Neural cell (in vitro differentiated cells): Measurements from ENCODE around the gene GCNT1.

ENCODE experiments used
- EP300 ChIP-seq: fragments of 450-650 bp; conservative IDR thresholded peaks from 2 replicates; pipeline ENCODE4 v1.6.1; 2014; ENCODE audit warnings: antibody characterized with exemption, mild to moderate bottlenecking, moderate library complexity; ENCODE audit not compliant: poor library complexity, severe bottlenecking
- EZH2 ChIP-seq: fragments of 200-600, 300-800 bp; shearing (Covaris generic), sonication (generic); IDR thresholded peaks from 2 replicates; pipeline ENCODE4 v1.6.1; 2014; ENCODE audit warnings: antibody characterized with exemption, low read length, borderline replicate concordance, mild to moderate bottlenecking; ENCODE audit not compliant: insufficient read depth, poor library complexity, severe bottlenecking
- MXI1 ChIP-seq: fragments of 450-650 bp; conservative IDR thresholded peaks from 2 replicates; pipeline ENCODE4 v1.6.1; 2014; ENCODE audit warnings: antibody characterized with exemption, mild to moderate bottlenecking; ENCODE audit not compliant: poor library complexity, severe bottlenecking
- TF ChIP-seq, protein P1 (sequence below): fragments of 450-650 bp; IDR thresholded peaks from 2 replicates; pipeline ENCODE4 v1.5.1; 2014; ENCODE audit warnings: antibody characterized with exemption, mild to moderate bottlenecking, moderate library complexity; ENCODE audit not compliant: poor library complexity, severe bottlenecking

DNA sequence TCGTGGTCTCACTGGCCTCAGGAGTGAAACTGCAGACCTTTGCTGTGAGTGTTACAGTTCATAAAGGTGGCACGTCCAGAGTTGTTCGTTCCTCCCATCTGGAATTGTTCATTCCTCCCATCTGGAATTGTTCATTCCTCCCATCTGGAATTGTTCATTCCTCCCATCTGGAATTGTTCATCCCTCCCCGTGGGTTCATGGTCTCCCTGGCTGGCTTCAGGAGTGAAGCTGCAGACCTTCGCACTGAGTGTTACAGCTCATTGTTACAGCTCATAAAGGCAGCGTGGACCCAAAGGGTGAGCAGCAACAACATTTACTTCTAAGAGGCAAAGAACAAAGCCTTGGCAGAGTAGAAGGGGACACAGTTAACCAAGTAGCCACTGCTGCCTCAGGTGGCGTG lies 69.1 kb downstream of the GCNT1 start:
- TF ChIP-seq, protein P1, sequence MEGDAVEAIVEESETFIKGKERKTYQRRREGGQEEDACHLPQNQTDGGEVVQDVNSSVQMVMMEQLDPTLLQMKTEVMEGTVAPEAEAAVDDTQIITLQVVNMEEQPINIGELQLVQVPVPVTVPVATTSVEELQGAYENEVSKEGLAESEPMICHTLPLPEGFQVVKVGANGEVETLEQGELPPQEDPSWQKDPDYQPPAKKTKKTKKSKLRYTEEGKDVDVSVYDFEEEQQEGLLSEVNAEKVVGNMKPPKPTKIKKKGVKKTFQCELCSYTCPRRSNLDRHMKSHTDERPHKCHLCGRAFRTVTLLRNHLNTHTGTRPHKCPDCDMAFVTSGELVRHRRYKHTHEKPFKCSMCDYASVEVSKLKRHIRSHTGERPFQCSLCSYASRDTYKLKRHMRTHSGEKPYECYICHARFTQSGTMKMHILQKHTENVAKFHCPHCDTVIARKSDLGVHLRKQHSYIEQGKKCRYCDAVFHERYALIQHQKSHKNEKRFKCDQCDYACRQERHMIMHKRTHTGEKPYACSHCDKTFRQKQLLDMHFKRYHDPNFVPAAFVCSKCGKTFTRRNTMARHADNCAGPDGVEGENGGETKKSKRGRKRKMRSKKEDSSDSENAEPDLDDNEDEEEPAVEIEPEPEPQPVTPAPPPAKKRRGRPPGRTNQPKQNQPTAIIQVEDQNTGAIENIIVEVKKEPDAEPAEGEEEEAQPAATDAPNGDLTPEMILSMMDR = no peak
- TF ChIP-seq EZH2 (no peak), MXI1 (no peak), EP300 (no peak)
